ENCODE results near the gene SLC35E2B. TPM values are rescaled to one million over a fixed set of nuclear protein-coding genes. Genes with fewer than 3 reads are reported as not detected.

SLC35E2B gene
- total RNA-seq, 1 experiment from 2014 or later, result 41.7 TPM

DNA sequence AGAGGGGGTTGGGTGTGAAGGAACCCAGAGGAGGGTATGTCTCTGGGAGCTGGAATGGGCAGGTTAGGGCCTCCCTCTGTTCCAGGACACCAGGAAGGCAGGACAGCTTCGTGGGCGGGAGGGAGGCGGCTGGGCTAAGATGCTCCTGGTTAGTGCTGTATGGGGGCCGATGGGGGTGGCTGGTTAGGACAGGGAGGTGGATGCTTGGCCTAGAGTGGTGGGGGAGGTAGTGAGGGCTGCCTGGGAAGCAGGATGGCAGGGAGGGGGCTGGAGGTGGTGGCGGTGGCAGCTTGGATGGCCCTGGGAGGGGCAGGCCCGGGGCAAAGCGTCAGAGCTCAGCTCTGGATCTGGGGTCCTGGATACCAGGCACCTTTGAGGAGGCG, 66.8 kb downstream of the SLC35E2B start:
- Histone ChIP-seq H4K91ac (ENCODE audit: insufficient read length, low read depth, low read length) (no peak overlapping the region), H2AK5ac (ENCODE audit: insufficient read length, low read length) (no peak overlapping the region), H3K18ac (ENCODE audit: insufficient read length, low read depth, low read length) (no peak overlapping the region), H3K27me3 (ENCODE audit: insufficient read depth, low read length) (no peaks in the 10 kb centered on the region), H3K27ac (ENCODE audit: insufficient read length, low read depth, low read length) (no peak overlapping the region), H2AFZ (ENCODE audit: low read length) (no peak overlapping the region), H3K79me1 (ENCODE audit: insufficient read depth, low read depth, low read length, poor library complexity, severe bottlenecking) (no peaks in the 10 kb centered on the region), H2BK15ac (ENCODE audit: low read depth, low read length) (no peak overlapping the region), H3K4me1 (ENCODE audit: insufficient read depth, low read length) (no peaks in the 10 kb centered on the region), H4K20me1 (ENCODE audit: control insufficient read depth, insufficient read depth, insufficient read length) (no peaks in the 10 kb centered on the region), H3K23ac (ENCODE audit: insufficient read length, low read depth, low read length) (no peak overlapping the region), H2BK20ac (ENCODE audit: low read depth, low read length, poor library complexity, severe bottlenecking) (no peak overlapping the region), H4K8ac (replicated peaks; ENCODE audit: insufficient read length, low read depth, low read length) (no peak overlapping the region), H3K9me3 (ENCODE audit: control insufficient read depth, low read depth, low read length) (no peaks in the 10 kb centered on the region), H3K56ac (ENCODE audit: insufficient read length, low read depth, low read length) (no peak overlapping the region), H3K4ac (ENCODE audit: low read depth, low read length) (no peak overlapping the region), H2BK120ac (ENCODE audit: low read depth, low read length, poor library complexity, severe bottlenecking) (no peak overlapping the region), H3K79me2 (ENCODE audit: insufficient read depth, low read length) (no peaks in the 10 kb centered on the region), H3T11ph (ENCODE audit: low read length) (no peak overlapping the region), H3K4me2 (ENCODE audit: insufficient read depth, insufficient read length, low read length) (no peak overlapping the region), H3K9ac (ENCODE audit: extremely low read depth, insufficient read length, low read length) (no peak overlapping the region), H4K5ac (ENCODE audit: insufficient read length, low read depth, low read length) (no peak overlapping the region), H3K14ac (ENCODE audit: insufficient read depth, low read length) (no peak overlapping the region), H2BK12ac (ENCODE audit: insufficient read length, low read depth, low read length) (no peak overlapping the region), H2BK5ac (ENCODE audit: insufficient read length, low read length) (no peak overlapping the region), H3K23me2 (ENCODE audit: insufficient read length, low read depth, low read length, poor library complexity, severe bottlenecking) (no peaks in the 10 kb centered on the region)
- H3K27ac Mint-ChIP-seq, result no peak overlapping the region
- no CpG with 5 or more reads among the region's 8 CpGs for WGBS (ENCODE audit: extremely low coverage, insufficient read length, low lambda C conversion rate)
- peaks cover 2% of the 10 kb centered on the region in 2 experiments; a peak in 2 of 4 replicates for H3K4me1 Mint-ChIP-seq
- peaks cover 0 to 2% (median 0%) of the 10 kb centered on the region in 3 experiments; a peak in 1 of 7 replicates for H3K36me3 Mint-ChIP-seq (ENCODE audit: insufficient read depth in 1 of 3, low read depth in 3 of 3)
- no peaks in the 10 kb centered on the region for H3K9me3 Mint-ChIP-seq
- H3K27me3 Mint-ChIP-seq (ENCODE audit: low read depth), result peaks cover 2% of the 10 kb centered on the region
- peak; percentile 28 for DNase-seq
- H3K4me3 Mint-ChIP-seq, result no peak overlapping the region
- TF ChIP-seq, protein P1, sequence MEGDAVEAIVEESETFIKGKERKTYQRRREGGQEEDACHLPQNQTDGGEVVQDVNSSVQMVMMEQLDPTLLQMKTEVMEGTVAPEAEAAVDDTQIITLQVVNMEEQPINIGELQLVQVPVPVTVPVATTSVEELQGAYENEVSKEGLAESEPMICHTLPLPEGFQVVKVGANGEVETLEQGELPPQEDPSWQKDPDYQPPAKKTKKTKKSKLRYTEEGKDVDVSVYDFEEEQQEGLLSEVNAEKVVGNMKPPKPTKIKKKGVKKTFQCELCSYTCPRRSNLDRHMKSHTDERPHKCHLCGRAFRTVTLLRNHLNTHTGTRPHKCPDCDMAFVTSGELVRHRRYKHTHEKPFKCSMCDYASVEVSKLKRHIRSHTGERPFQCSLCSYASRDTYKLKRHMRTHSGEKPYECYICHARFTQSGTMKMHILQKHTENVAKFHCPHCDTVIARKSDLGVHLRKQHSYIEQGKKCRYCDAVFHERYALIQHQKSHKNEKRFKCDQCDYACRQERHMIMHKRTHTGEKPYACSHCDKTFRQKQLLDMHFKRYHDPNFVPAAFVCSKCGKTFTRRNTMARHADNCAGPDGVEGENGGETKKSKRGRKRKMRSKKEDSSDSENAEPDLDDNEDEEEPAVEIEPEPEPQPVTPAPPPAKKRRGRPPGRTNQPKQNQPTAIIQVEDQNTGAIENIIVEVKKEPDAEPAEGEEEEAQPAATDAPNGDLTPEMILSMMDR (conservative IDR thresholded peaks at IDR 0.05), result no peak
